ENCODE measurements around the gene ALPK1. TPM values are rescaled to one million over a fixed set of nuclear protein-coding genes. Genes with fewer than 3 reads are reported as not detected.
"Not testable (repeated sequence)": the region's sequence is repeated elsewhere in the genome, so short reads cannot be mapped to it uniquely, and the experiment has no call there.

Gene ALPK1
- total RNA-seq, 2 donors from 2014 or later: 12.1 to 13.7 TPM

DNA sequence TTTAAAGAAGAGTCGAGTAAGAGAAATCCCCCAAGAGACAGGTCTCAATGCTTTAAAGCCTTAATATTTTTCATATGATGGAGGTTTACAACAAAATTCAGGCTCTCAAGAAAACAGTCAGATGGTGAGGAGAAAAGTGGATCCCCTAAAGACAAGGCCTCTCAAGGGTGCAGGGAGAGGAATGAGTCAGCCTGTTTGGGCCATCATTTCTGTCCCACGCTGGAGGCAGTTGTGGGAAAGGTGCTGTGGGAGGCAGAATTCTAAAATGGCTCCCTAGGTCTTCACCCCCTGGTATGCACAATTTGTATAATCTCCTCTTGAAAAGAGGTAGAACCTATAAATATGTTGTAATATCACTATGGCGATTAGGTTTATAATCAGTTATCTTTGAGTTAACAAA lies 6.8 kb upstream of the ALPK1 start:
- intact Hi-C loops (cut with DNase I): no loop called here
- Histone ChIP-seq H3K27me3 (replicated peaks; ENCODE audit: insufficient read depth) (no peaks in the 10 kb centered on the region), H3K9me3 (no peaks in the 10 kb centered on the region), H3K4me1 (replicated peaks) (no peaks in the 10 kb centered on the region), H3K36me3 (no peaks in the 10 kb centered on the region), H3K4me3 (no peak overlapping the region), H3K27ac (no peak overlapping the region)
- WGBS: 86% methylated on average over 3 of the region's 3 CpGs
- TF ChIP-seq POLR2AphosphoS5 (IDR thresholded peaks at IDR 0.05) (no peak), POLR2A (IDR thresholded peaks at IDR 0.05) (no peak)
- TF ChIP-seq, protein P1, sequence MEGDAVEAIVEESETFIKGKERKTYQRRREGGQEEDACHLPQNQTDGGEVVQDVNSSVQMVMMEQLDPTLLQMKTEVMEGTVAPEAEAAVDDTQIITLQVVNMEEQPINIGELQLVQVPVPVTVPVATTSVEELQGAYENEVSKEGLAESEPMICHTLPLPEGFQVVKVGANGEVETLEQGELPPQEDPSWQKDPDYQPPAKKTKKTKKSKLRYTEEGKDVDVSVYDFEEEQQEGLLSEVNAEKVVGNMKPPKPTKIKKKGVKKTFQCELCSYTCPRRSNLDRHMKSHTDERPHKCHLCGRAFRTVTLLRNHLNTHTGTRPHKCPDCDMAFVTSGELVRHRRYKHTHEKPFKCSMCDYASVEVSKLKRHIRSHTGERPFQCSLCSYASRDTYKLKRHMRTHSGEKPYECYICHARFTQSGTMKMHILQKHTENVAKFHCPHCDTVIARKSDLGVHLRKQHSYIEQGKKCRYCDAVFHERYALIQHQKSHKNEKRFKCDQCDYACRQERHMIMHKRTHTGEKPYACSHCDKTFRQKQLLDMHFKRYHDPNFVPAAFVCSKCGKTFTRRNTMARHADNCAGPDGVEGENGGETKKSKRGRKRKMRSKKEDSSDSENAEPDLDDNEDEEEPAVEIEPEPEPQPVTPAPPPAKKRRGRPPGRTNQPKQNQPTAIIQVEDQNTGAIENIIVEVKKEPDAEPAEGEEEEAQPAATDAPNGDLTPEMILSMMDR (IDR thresholded peaks at IDR 0.05): no peak
- DNase-seq (ENCODE audit: low spot score): no peak

DNA sequence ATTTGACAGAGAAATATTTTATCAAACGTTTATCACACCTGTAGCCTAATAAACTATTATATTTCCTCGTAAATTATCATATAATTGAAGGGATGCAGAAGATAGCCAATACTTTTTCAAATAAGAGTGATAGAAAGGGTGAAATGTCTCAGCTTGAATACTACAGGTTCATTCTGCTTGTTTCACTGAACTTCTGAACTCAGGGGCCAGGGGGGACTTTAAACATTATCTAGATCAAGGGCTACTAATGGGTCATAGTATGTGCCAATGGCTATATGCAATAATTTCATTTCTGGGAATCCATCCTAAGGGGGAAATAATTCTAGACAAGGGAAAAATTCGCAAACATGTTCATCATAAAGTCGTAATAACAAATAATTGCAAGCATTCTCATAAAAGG lies 2.6 kb downstream of the ALPK1 start:
- no peaks in the 10 kb centered on the region for H3K4me1 ChIP-seq (replicated peaks)
- H3K9me3 ChIP-seq: no peaks in the 10 kb centered on the region
- no peak for DNase-seq (ENCODE audit: low spot score)
- TF ChIP-seq POLR2AphosphoS5 (IDR thresholded peaks at IDR 0.05): no peak
- TF ChIP-seq, protein P1 (IDR thresholded peaks at IDR 0.05): no peak
- TF ChIP-seq POLR2A (IDR thresholded peaks at IDR 0.05): no peak
- no peak overlapping the region for H3K4me3 ChIP-seq
- 79% methylated on average over 4 of the region's 4 CpGs for WGBS
- H3K27ac ChIP-seq: no peak overlapping the region
- H3K27me3 ChIP-seq (replicated peaks; ENCODE audit: insufficient read depth): no peaks in the 10 kb centered on the region
- H3K36me3 ChIP-seq: no peaks in the 10 kb centered on the region
- intact Hi-C loops (cut with DNase I): no loop called here

DNA sequence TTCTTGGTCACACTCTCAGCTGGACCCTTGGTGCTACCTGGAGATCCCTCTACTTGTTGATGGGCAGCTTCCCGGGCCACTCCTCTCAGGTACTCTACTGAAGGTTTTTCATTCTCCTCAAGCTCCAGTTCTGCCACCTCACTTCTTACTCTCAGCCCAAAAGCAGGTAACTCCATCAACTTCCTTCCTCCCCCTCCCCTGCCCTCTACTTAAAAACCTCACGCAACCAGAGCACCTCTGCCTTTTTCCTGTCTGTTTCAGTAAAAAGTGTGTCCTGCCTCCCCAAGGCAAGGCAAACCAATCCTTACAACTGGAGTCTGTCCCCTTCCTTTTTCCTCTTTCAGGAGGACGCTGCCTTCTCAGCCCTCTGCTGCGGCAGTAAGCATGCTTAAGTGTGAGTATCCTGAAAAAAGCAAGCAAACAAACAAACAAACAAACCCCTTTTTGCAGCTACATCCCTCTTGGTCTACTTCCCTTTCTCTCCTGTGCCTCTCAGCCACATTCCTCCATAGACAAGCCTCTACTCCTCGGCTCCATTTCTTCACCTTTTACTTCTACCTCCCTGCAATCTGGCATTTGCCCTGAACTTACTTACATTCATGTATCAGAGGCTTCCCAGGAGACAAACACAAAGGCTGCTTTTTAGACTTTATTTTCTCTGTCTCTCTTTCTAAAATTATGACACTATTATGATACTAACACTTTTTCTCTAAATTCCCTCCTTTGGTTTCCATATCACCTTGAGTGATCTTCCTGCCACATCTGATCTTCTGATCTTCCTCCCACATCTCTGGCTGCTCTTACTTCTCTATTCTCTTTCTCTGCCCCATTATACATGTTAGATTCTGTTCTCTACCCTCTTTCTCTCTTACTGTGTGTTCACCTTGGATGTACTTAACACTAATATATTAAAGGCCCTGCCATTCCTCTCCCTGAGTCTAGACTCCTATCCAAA lies 5.4 kb downstream of the ALPK1 start:
- no peak for TF ChIP-seq POLR2A (IDR thresholded peaks at IDR 0.05)
- TF ChIP-seq, protein P1 (IDR thresholded peaks at IDR 0.05): no peak
- TF ChIP-seq POLR2AphosphoS5 (IDR thresholded peaks at IDR 0.05): no peak
- Histone ChIP-seq H3K4me1 (replicated peaks) (no peaks in the 10 kb centered on the region), H3K27ac (no peak overlapping the region), H3K27me3 (replicated peaks; ENCODE audit: insufficient read depth) (no peaks in the 10 kb centered on the region), H3K9me3 (no peaks in the 10 kb centered on the region), H3K36me3 (no peaks in the 10 kb centered on the region), H3K4me3 (no peak overlapping the region)
- no peak for DNase-seq (ENCODE audit: low spot score)
- WGBS: 84% methylated on average over 5 of the region's 5 CpGs
- intact Hi-C loops (cut with DNase I): no loop called here

DNA sequence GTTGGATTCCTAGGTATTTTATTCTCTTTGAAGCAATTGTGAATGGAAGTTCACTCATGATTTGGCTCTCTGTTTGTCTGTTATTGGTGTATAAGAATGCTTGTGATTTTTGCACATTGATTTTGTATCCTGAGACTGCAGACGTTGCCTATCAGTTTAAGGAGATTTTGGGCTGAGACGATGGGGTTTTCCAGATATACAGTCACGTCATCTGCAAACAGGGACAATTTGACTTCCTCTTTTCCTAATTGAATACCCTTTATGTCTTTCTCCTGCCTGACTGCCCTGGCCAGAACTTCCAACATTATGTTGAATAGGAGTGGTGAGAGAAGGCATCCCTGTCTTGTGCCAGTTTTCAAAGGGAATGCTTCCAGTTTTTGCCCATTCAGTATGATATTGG lies 8.3 kb downstream of the ALPK1 start:
- intact Hi-C loops (cut with DNase I); H3K27ac ChIP-seq; H3K9me3 ChIP-seq; H3K36me3 ChIP-seq; DNase-seq (ENCODE audit: low spot score); H3K27me3 ChIP-seq (replicated peaks; ENCODE audit: insufficient read depth); H3K4me3 ChIP-seq; H3K4me1 ChIP-seq (replicated peaks): not testable (repeated sequence)
- WGBS: 84% methylated on average over 3 of the region's 3 CpGs

DNA sequence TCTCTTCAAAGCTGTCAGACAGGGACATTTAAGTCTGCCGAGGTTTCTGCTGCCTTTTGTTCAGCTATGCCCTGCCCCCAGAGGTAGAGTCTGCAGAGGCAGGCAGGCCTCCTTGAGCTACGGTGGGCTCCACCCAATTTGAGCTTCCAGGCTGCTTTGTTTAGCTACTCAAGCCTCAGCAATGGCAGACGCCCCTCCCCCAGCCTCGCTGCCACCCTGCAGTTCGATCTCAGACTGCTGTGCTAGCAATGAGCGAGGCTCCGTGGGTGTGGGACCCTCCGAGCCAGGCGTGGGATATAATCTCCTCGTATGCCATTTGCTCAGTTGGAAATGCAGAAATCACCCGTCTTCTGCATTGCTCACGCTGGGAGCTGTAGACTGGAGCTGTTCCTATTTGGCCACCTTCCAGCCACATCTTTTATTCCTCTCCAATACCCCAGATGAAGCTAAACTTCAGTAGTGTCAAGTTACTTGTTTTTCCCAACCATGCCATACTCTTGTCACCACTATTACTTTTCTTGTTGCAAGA lies 12.2 kb downstream of the ALPK1 start:
- DNase-seq (ENCODE audit: low spot score); H3K27ac ChIP-seq; H3K27me3 ChIP-seq (replicated peaks; ENCODE audit: insufficient read depth); H3K4me3 ChIP-seq; intact Hi-C loops (cut with DNase I); H3K9me3 ChIP-seq; H3K4me1 ChIP-seq (replicated peaks); H3K36me3 ChIP-seq: not testable (repeated sequence)
- WGBS: 32% methylated on average over 12 of the region's 12 CpGs

DNA sequence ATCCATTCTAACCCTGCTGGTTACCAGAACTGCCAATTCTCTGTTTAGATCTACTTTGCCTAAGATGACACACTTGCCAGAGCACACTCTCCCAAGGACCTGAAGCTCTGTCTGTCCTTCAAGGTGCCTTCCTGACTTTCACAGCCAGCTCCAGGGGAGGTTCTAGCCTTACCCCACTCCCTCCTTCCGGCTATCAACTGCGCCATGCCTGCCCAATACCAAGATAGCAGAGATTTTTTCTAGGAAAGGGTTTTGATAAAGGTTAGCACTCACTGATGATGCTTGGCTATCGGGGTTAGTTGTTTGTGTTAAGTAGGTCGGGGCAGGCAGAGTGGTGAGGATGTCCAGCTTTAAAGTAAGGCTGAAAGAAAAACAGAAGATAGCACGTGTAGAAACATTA lies 14.3 kb downstream of the ALPK1 start:
- Histone ChIP-seq H3K9me3 (no peaks in the 10 kb centered on the region), H3K27ac (no peak overlapping the region), H3K4me1 (replicated peaks) (no peaks in the 10 kb centered on the region), H3K4me3 (no peak overlapping the region), H3K36me3 (no peaks in the 10 kb centered on the region), H3K27me3 (replicated peaks; ENCODE audit: insufficient read depth) (no peaks in the 10 kb centered on the region)
- DNase-seq (ENCODE audit: low spot score): no peak
- 82% methylated on average over 5 of the region's 5 CpGs for WGBS
- TF ChIP-seq POLR2AphosphoS5 (IDR thresholded peaks at IDR 0.05) (no peak), POLR2A (IDR thresholded peaks at IDR 0.05) (no peak)
- TF ChIP-seq, protein P1 (IDR thresholded peaks at IDR 0.05): no peak
- intact Hi-C loops (cut with DNase I): no loop called here

Measured in prostate gland (tissue), 2 donors.